AG09309 (cell line): ENCODE data around the gene RD3L.
A peak's percentile ranks its signal among the peaks of the same experiment; 100 is the strongest.

Source experiments
- DNase-seq: peaks from one replicate; pipeline ENCODE4 v3.0.0-alpha.2; 2010; ENCODE audit warnings: low read depth
- H3K4me3 ChIP-seq: 2 replicates; pipeline ENCODE4 v1.5.1; 2011; ENCODE audit warnings: mild to moderate bottlenecking, low read depth, low read length, moderate library complexity; ENCODE audit not compliant: control insufficient read depth
- CTCF ChIP-seq: IDR thresholded peaks from 2 replicates; pipeline ENCODE4 v1.5.1; 2011; ENCODE audit warnings: mild to moderate bottlenecking, low read depth, low read length, inconsistent platforms; ENCODE audit not compliant: insufficient read depth, control insufficient read depth; ENCODE audit errors: missing control alignments

RD3L gene

GRCh38 chr14:103916636-103917262 is 25.6 kb downstream of the RD3L start:
- DNase-seq, result no peak
- TF ChIP-seq CTCF, result no peak
- H3K4me3 ChIP-seq, result no peak overlapping the region

- TF ChIP-seq CTCF, result no peak
- no peak for DNase-seq
These were observed 26.7 kb downstream of the RD3L start for GRCh38 chr14:103915616-103916015.

GRCh38 chr14:103910984-103911383 is 31.3 kb downstream of the RD3L start:
- no peak overlapping the region for H3K4me3 ChIP-seq
- no peak for DNase-seq
- no peak for TF ChIP-seq CTCF

More at GRCh38 chr14:103915616-103916015, 26.7 kb downstream of the RD3L start:
- H3K4me3 ChIP-seq, result no peak overlapping the region

GRCh38 chr14:103910262-103910935 is 31.9 kb downstream of the RD3L start:
- TF ChIP-seq CTCF, result peak; percentile 84
- no peak for DNase-seq
- no peak overlapping the region for H3K4me3 ChIP-seq

- TF ChIP-seq CTCF, result no peak
- no peak overlapping the region for H3K4me3 ChIP-seq
- DNase-seq, result no peak
These were observed 32.6 kb downstream of the RD3L start for GRCh38 chr14:103909531-103910261.

GRCh38 chr14:103908580-103908979 is 33.7 kb downstream of the RD3L start:
- no peak overlapping the region for H3K4me3 ChIP-seq
- no peak for DNase-seq
- TF ChIP-seq CTCF, result no peak
